ENCODE measurements around the gene CLSTN3.

The CLSTN3 gene

DNA sequence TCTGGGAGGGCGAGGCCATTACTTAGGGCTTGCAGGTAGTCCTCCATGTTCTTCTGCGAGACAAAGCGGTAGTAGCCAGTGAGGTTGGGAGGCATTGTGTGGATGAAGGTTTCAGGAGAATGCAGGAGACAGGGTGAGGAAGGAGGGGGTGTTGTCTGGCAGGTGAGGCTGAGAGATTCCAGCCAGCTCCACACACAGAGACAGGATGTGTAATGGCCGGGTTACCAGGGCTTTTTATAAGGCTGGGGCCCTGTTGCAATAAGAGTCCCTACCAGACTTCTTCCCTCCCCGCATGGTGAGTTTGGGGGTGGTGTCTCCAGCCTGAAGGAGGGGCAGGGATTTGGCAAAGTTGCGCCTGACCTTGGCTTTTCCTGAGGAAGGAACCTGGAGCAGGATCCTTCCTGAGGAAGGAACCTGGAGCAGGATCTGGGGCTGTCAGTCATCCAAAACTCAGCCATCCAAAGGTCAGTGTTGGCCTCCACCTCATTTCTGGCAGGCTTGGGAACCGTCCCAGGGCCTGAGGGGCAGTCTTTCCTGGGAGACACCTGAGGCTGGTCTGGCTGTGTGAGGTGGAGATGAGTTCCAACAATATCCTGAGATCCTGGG, 1.4 kb upstream of the CLSTN3 start, which contains the start of gene RBP5:
Gene RBP5 (minus strand): TSS at position 209 of the 606 bp plus-strand sequence. CDS start 114 bp downstream, at position 95.
- no peak for DNase-seq

GRCh38 chr12:7129287-7129871, 792 bp upstream of the CLSTN3 start:
- DNase-seq = peak in 1 of 2 experiments; percentile 6

- peak; percentile 67 to 75 for DNase-seq
Observed at GRCh38 chr12:7130701-7131501, 730 bp downstream of the CLSTN3 start.

GRCh38 chr12:7131502-7131866, 1.3 kb downstream of the CLSTN3 start:
- peak; percentile 41 to 56 for DNase-seq

GRCh38 chr12:7134396-7135166, 4.4 kb downstream of the CLSTN3 start:
- no peak for DNase-seq

DNA sequence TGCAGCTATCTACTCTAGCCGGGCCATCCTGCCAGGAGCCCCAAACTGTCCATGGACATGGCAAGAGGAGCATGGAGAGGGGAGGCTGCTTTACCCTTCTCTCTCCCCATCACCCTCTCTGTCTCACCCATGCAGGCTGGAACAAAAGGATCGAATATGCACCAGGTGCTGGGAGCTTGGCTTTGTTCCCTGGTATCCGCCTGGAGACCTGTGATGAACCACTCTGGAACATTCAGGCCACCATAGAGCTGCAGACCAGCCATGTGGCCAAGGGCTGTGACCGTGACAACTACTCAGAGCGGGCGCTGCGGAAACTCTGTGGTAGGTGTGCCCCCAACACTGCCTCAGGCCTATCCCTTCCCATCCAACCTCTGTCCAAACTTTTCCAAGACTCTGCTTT, 5.9 kb downstream of the CLSTN3 start:
- DNase-seq = no peak

- no peak for DNase-seq
Observed at GRCh38 chr12:7136676-7137075, 6.5 kb downstream of the CLSTN3 start.

DNA sequence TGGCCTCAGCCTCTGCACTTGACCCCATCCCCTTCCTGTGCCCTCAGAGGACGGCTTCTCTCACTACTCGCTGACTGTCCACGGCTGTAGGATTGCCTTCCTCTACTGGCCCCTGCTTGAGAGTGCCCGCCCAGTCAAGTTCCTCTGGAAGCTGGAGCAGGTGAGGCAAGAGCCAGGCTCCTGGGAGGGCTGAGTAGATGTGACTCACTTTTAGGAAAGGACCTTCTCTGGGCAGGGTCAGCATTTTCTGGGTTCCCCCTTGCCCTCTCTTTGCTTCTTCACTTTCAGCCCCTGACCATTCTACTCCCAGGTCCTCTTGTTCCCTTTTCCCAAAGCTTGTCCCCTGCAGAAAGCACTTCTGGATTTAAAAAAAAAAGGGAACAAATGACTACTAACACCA, 7.7 kb downstream of the CLSTN3 start:
- no peak for DNase-seq

- no peak for DNase-seq
Observed at GRCh38 chr12:7139200-7139599, 9.0 kb downstream of the CLSTN3 start.

GRCh38 chr12:7141351-7142005, 11.3 kb downstream of the CLSTN3 start:
- DNase-seq = no peak

GRCh38 chr12:7142056-7142644, 12.0 kb downstream of the CLSTN3 start:
- peak; percentile 55 to 66 for DNase-seq

DNA sequence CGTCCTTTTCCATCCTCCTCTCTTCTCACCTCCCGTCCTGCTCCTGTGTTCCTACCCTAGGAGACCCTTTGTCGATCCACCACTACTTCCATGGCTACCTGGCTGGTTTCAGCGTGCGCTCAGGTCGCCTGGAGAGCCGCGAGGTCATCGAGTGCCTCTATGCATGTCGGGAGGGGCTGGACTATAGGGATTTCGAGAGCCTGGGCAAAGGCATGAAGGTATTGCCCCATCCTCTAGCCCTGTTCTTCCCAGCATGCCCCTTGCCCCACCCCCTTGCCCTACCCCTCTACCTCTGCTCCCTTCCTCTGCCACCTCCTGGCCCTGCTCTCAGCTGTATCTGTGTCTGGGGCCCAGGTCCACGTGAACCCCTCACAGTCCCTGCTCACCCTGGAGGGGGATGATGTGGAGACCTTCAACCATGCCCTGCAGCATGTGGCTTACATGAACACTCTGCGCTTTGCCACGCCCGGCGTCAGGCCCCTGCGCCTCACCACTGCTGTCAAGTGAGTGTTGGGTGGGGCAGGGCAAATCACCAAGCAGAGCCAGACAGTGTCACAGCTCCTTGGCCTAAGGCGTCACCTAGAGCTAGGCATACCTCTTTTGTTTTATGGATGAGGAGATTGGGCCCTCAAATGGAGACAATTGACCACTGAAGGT, 12.8 kb downstream of the CLSTN3 start:
- no peak for DNase-seq

- DNase-seq = no peak
Observed at GRCh38 chr12:7143564-7143963, 13.4 kb downstream of the CLSTN3 start.

DNA sequence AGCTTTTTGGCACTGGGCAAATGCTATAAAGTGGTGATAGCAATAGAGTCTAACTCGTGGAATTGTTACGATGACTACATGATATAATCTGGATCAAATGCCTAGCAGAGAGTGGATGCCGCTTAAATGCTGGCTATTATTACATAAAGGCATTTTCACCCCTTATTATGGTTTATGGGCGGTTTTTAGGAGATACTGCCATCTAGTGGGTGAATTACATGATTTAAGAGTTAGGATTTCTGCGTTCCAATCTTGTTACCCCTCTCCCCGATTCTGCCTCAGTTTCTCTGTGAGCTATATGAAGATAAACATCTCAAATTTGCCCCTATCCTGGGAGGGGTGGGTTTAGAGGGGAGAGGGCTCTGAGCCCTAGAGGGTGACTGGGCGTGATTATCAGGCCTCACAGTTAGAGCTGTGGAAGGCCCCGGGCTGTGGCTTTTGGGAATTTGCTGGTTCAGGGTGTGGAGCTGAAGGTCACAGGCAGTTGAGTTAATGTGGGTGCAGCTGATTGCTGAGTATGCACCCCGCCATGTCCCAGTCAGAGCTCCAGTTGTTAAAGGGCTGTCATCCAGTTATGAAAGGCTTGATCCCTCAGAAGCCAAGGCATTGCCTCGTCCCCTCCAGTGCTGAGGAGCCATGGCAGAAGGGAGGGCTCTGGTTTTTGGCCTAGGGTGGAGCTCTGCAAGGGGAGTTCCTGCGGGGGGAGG, 14.4 kb downstream of the CLSTN3 start:
- no peak for DNase-seq

GRCh38 chr12:7145671-7146070, 15.5 kb downstream of the CLSTN3 start:
- no peak for DNase-seq

GRCh38 chr12:7146228-7146627, 16.1 kb downstream of the CLSTN3 start:
- no peak for DNase-seq

GRCh38 chr12:7146906-7147305, 16.7 kb downstream of the CLSTN3 start:
- no peak for DNase-seq

- no peak for DNase-seq
Observed at GRCh38 chr12:7150356-7150755, 20.2 kb downstream of the CLSTN3 start.

DNA sequence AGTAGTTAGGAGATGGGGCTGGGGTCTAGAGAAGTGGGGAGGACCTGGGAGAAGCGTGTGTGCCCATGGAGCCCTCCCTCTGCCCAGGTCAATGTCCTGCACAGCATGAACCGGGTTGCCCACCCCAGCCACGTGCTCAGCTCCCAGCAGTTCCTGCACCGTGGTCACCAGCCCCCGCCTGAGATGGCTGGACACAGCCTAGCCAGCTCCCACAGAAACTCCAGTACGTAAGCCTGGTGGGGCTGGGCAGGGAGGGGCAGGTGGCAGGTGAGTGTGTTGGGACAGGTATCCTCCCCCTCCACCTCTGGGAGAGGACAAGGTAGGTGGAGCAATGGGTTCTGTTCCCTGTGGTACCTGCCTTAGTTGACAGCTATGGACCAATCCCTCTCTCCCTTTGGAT, 20.7 kb downstream of the CLSTN3 start:
- DNase-seq = no peak

- DNase-seq = no peak
Observed at GRCh38 chr12:7151532-7151931, 21.4 kb downstream of the CLSTN3 start.

DNA sequence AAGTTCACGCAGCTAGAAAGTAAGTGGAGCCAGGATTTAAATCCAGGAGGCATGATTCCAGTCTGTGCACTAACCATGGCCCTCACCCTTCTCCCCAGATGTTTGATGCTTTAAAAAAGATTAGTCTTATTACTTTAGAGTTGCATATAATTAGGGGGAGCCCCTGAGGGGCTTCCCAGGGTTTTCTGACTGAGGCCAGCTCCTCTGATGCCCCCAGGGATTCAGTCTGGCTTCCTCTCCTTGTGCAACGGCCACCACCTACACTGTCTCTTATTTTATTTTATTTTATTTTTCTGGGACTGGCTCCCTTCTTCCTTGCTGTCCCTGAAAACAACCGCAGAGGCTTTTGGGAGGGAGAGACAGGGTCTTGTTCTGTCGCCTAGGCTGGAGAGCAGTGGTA, 22.6 kb downstream of the CLSTN3 start:
- no peak for DNase-seq

Data from activated CD4-positive, alpha-beta T cell treated with anti-CD3 and anti-CD28 coated beads, Interleukin-2, amount 50 U/mL, for 48 hours (primary cell).